ENCODE results near the gene AKAP17A. TPM values are rescaled to one million over a fixed set of nuclear protein-coding genes. Genes with fewer than 3 reads are reported as not detected.

Gene AKAP17A
- total RNA-seq, 1 experiment from 2014 or later: 68.1 TPM

DNA sequence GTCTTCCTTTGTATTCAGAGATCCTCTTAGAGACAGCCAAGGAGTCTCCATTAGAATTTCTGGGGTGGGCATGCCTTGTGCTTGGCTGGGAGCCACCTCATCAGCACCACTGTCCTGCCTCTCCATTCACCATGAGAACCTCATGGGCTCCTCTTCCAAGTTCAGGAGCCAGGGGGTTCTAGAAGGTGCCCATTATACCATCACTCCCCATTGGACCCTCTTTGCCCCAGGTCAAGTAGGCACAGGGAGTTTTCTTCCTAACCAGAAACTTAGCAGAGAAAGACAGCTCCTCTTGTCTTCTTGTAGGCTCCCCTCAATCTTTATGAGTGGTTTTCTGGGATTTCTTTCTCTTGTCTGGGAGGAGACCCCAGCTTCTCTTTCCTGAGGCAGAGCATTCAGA is 54.6 kb downstream of the AKAP17A start (continued):
- TF ChIP-seq, protein P1, sequence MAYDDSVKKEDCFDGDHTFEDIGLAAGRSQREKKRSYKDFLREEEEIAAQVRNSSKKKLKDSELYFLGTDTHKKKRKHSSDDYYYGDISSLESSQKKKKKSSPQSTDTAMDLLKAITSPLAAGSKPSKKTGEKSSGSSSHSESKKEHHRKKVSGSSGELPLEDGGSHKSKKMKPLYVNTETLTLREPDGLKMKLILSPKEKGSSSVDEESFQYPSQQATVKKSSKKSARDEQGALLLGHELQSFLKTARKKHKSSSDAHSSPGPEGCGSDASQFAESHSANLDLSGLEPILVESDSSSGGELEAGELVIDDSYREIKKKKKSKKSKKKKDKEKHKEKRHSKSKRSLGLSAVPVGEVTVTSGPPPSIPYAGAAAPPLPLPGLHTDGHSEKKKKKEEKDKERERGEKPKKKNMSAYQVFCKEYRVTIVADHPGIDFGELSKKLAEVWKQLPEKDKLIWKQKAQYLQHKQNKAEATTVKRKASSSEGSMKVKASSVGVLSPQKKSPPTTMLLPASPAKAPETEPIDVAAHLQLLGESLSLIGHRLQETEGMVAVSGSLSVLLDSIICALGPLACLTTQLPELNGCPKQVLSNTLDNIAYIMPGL (CRISPR knock-in tag; IDR thresholded peaks at IDR 0.05): no peak
- TF ChIP-seq, protein P2, sequence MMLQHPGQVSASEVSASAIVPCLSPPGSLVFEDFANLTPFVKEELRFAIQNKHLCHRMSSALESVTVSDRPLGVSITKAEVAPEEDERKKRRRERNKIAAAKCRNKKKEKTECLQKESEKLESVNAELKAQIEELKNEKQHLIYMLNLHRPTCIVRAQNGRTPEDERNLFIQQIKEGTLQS (CRISPR knock-in tag; conservative IDR thresholded peaks at IDR 0.05): no peak
- TF ChIP-seq, protein P3, sequence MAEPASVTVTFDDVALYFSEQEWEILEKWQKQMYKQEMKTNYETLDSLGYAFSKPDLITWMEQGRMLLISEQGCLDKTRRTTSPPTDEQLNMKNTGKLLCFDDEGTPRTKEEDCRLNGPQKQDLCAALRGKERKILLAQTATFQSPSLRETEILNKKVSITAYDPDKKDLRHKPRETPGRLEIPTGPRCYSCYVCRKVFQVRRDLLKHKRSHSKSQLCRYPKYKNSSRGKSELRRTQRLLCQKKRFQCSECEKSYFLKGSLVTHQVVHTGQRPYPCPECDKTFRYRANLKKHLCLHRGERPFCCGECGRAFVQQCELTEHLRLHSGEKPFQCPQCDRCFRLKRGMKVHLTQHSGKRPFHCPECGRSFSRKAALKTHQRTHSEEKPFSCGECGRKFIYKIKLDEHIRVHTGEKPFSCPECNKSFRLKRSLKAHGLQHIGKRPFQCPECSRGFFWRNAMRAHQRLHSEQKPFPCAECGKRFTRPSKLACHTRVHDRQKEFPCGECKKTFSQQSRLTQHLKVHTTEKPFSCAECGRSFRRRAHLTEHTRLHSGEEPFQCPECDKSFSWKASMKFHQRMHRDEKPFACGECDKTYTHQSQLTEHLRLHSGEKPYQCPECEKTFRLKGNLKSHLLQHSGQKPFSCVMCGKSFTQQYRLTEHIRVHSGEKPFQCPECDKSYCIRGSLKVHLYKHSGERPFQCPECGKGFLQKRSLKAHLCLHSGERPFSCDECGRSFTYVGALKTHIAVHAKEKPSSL (CRISPR knock-in tag; conservative IDR thresholded peaks at IDR 0.05): no peak
- no peak for TF ChIP-seq HMGA2 (CRISPR knock-in tag; IDR thresholded peaks at IDR 0.05)
- no peak for TF ChIP-seq JUN (CRISPR knock-in tag; IDR thresholded peaks at IDR 0.05)
- no peak for TF ChIP-seq CBFB (CRISPR knock-in tag; IDR thresholded peaks at IDR 0.05; ENCODE audit: low read depth)
- no peak for TF ChIP-seq MXD4 (CRISPR knock-in tag; IDR thresholded peaks at IDR 0.05; ENCODE audit: borderline replicate concordance)

DNA sequence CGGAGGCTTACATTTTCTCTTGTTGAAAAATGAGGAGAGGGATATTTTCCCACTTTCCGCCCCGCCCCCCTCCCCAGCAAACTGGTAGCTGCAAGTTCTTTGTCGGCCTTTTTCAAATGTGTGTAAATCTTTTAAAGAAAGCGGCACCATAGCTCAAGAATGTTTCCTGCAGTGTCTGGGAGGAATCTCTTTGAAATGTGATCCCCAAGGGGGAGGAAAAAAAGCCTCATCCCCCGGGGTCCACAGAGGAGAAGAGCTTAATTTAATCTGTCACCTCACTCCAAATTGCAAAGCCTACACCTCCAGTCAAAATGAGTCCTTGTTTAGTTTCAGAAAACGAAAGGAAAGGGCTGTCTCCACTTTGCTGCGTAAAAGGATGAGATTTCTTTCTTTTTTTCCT is 58.2 kb downstream of the AKAP17A start:
- DNase-seq (ENCODE audit: low spot score) (peak; percentile 44), ATAC-seq (peak; percentile 56)
- POLR2A ChIA-PET: no interaction called here
- H3K36me3 Mint-ChIP-seq: peaks cover 19% of the 10 kb centered on the region
- H3K4me1 Mint-ChIP-seq: peaks cover 26% of the 10 kb centered on the region
- peaks cover 7% of the 10 kb centered on the region; the same call in 1 of the 2 replicates for H3K27me3 Mint-ChIP-seq (ENCODE audit: low read depth)
- CTCF ChIA-PET: no interaction called here
- TF ChIP-seq, protein P4, sequence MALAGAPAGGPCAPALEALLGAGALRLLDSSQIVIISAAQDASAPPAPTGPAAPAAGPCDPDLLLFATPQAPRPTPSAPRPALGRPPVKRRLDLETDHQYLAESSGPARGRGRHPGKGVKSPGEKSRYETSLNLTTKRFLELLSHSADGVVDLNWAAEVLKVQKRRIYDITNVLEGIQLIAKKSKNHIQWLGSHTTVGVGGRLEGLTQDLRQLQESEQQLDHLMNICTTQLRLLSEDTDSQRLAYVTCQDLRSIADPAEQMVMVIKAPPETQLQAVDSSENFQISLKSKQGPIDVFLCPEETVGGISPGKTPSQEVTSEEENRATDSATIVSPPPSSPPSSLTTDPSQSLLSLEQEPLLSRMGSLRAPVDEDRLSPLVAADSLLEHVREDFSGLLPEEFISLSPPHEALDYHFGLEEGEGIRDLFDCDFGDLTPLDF (CRISPR knock-in tag; IDR thresholded peaks at IDR 0.05): no peak
- TF ChIP-seq MYBL2 (CRISPR knock-in tag; IDR thresholded peaks at IDR 0.05) (no peak), TCF7 (CRISPR knock-in tag; IDR thresholded peaks at IDR 0.05; ENCODE audit: low read depth) (no peak), FOXP1 (CRISPR knock-in tag; IDR thresholded peaks at IDR 0.05; ENCODE audit: borderline replicate concordance) (no peak), ELF4 (CRISPR knock-in tag; IDR thresholded peaks at IDR 0.05; ENCODE audit: low read depth) (no peak), EMX1 (CRISPR knock-in tag; IDR thresholded peaks at IDR 0.05) (no peak), TEAD4 (CRISPR knock-in tag; IDR thresholded peaks at IDR 0.05) (no peak), RORB (CRISPR knock-in tag; IDR thresholded peaks at IDR 0.05) (no peak)
- TF ChIP-seq, protein P5, sequence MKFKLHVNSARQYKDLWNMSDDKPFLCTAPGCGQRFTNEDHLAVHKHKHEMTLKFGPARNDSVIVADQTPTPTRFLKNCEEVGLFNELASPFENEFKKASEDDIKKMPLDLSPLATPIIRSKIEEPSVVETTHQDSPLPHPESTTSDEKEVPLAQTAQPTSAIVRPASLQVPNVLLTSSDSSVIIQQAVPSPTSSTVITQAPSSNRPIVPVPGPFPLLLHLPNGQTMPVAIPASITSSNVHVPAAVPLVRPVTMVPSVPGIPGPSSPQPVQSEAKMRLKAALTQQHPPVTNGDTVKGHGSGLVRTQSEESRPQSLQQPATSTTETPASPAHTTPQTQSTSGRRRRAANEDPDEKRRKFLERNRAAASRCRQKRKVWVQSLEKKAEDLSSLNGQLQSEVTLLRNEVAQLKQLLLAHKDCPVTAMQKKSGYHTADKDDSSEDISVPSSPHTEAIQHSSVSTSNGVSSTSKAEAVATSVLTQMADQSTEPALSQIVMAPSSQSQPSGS (CRISPR knock-in tag; IDR thresholded peaks at IDR 0.05; ENCODE audit: borderline replicate concordance, low read depth): no peak
- TF ChIP-seq, protein P6, sequence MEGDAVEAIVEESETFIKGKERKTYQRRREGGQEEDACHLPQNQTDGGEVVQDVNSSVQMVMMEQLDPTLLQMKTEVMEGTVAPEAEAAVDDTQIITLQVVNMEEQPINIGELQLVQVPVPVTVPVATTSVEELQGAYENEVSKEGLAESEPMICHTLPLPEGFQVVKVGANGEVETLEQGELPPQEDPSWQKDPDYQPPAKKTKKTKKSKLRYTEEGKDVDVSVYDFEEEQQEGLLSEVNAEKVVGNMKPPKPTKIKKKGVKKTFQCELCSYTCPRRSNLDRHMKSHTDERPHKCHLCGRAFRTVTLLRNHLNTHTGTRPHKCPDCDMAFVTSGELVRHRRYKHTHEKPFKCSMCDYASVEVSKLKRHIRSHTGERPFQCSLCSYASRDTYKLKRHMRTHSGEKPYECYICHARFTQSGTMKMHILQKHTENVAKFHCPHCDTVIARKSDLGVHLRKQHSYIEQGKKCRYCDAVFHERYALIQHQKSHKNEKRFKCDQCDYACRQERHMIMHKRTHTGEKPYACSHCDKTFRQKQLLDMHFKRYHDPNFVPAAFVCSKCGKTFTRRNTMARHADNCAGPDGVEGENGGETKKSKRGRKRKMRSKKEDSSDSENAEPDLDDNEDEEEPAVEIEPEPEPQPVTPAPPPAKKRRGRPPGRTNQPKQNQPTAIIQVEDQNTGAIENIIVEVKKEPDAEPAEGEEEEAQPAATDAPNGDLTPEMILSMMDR (IDR thresholded peaks at IDR 0.05): no peak
- H3K4me3 Mint-ChIP-seq: peak overlapping the region; percentile 31; the same call in 1 of the 2 replicates
- H3K27ac Mint-ChIP-seq: peak overlapping the region; percentile 72
- H3K9me3 Mint-ChIP-seq: peaks cover 33% of the 10 kb centered on the region

Other genes with a start within 250 kb of the AKAP17A start
- 627 to 722 TPM (median 720 TPM) in 3 replicates for gene SLC25A6, start 199.5 kb upstream of the AKAP17A start, total RNA-seq (2021)
- 70.6 to 88.2 TPM (median 83.1 TPM) in 3 replicates for gene ASMTL, start 138.7 kb upstream of the AKAP17A start, total RNA-seq (2021)
- 0.32 to 0.37 TPM (median 0.32 TPM) in 3 replicates for gene P2RY8, start 54.4 kb upstream of the AKAP17A start, total RNA-seq (2021)
- gene ASMT, start 23.5 kb downstream of the AKAP17A start, total RNA-seq (2021): 0.32 to 0.87 TPM (median 0.33 TPM) in 3 replicates